ENCODE results near the gene TFEB.

Gene TFEB

DNA sequence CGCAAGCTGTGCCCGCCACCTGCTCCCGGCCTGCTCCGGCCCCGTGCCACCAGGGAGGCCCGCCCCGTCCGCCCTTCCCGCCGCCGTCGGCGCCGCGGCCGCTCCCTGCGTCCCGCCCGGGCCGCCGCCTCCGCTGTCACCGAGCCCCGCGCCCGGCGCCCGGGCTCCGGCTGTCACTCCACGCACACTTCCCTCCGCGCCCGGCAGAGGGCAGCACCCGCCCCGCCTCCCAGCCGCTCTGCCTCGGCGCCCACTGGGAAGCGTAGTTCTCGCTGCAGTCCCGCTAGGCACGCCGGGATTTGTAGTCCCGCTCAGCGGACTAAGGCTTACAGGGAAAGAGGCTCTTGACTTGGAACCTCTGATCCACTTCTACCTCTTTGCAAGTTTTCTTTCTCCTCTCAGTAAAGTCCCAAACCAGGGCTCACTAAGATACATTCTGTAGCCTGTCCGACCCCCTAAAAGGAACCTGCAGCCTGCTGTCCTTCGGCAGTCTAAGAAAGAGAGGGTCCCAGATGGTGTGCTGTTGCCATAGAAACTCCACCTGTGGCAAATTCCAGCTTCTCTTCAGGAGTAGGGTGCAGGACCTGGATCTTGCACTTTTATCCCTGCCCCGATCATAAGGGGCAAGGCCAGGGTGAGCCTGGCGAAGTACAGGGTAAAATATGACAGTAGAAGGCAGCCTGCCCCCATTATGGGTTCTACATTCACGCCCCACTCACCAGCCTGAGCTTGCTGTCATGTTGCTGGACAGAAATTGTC lies at the start of gene TFEB:
TSS of gene TFEB (minus strand) at position 182 of the 759 bp plus-strand sequence. CDS start 44,395 bp downstream, outside the sequence.
- Mint-ChIP-seq H3K4me1 (peaks cover 31% of the 10 kb centered on the region), H3K27ac (no peak within 1 kb of the TSS), H3K4me3 (peak within 1 kb of the TSS; percentile 63), H3K27me3 (no peaks in the 10 kb centered on the region), H3K9me3 (no peaks in the 10 kb centered on the region), H3K36me3 (ENCODE audit: low read depth) (no peaks in the 10 kb centered on the region)
- DNase-seq (peak; percentile 96), ATAC-seq (peak; percentile 70)

DNA sequence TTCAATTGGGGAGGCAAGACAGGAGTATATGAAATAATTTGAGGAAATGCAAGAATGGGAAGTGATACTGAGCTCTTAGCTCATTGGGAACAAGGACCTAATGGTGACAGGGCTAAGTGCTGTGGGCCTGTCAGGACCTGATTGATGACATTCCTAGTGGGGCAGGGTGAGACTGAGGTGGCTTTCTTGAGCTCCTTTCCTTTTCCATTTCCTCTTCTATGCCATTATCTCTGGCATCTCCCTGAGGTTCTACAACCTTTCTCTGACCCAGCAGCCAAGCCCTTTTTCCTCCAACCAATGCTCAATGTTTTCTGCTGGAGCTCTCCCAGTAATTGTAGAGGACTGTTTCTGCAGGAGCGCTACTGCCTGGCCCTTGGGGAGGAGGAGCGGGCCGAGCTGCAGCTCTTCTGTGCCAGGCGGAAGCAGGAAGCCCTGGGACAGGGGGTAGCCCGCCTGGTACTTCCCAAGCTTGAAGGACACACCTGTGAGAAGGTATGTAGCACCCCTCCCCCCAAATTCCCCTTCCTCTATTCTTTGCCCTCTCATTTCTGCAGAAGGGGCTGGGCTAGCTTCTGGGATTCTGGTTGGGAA lies 49.3 kb upstream of the TFEB start:
- Mint-ChIP-seq H3K9me3 (no peaks in the 10 kb centered on the region), H3K4me3 (peak overlapping the region; percentile 21), H3K4me1 (peaks cover 14% of the 10 kb centered on the region), H3K27me3 (peaks cover 11% of the 10 kb centered on the region), H3K27ac (no peak overlapping the region), H3K36me3 (ENCODE audit: low read depth) (peaks cover 19% of the 10 kb centered on the region)
- DNase-seq: no peak
- no peak for ATAC-seq

DNA sequence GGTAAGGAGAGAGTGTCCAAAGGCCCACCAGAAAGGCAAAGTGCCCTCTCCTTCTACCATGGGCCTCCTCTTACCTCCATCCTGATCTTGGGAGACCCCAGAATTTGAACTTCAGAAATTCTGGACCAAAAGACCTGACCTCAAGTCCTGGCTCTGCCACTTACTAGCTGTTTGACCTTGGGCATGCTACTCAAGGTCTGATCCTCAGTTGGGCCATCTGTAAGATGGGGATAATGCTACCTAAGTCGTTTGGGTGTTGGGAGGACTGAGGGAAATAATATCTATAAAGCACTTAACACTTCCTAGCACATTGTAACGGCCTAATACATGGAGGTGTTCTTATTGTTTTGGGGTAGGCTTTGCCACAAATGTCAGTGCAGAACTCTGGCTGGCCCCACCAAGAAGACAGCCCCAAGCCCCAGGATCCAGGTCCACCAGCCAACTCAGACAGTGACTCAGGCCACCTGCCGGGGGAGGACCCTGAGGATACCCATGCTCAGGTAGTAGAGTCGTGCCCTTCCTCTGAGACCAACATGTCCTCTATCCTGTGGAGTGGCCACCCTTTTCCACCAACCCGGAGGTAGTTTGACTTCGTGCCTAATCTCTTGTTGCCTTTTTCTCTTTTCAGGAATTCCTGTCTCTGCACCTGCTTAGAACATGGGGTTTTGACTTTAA lies 47.8 kb upstream of the TFEB start:
- Mint-ChIP-seq H3K27me3 (peaks cover 11% of the 10 kb centered on the region), H3K4me3 (no peak overlapping the region), H3K27ac (no peak overlapping the region), H3K36me3 (ENCODE audit: low read depth) (peaks cover 7% of the 10 kb centered on the region), H3K9me3 (no peaks in the 10 kb centered on the region), H3K4me1 (peaks cover 14% of the 10 kb centered on the region)
- ATAC-seq (no peak), DNase-seq (no peak)

DNA sequence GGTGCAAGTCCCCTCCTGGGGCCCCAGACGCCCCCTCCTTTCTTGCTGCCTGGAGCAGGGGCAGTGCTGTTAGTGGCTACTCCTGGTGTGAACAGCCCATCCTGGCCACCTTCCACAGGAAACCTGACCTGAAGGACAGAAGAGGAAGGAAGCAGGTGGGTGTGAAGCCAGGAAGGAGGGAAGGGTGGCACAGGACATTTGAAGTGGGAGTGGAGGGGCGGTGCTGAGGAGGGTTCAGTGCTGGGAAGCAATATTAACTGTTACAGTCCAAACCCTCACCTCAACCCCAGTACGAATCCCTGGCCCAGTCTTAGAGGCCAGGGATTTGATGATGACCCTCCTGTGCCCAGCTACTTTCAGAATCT lies 45.9 kb upstream of the TFEB start:
- Mint-ChIP-seq H3K4me3 (peak overlapping the region; percentile 70), H3K9me3 (no peaks in the 10 kb centered on the region), H3K36me3 (ENCODE audit: low read depth) (no peaks in the 10 kb centered on the region), H3K27ac (no peak overlapping the region), H3K4me1 (peaks cover 14% of the 10 kb centered on the region), H3K27me3 (peaks cover 11% of the 10 kb centered on the region)
- ATAC-seq (no peak), DNase-seq (no peak)

DNA sequence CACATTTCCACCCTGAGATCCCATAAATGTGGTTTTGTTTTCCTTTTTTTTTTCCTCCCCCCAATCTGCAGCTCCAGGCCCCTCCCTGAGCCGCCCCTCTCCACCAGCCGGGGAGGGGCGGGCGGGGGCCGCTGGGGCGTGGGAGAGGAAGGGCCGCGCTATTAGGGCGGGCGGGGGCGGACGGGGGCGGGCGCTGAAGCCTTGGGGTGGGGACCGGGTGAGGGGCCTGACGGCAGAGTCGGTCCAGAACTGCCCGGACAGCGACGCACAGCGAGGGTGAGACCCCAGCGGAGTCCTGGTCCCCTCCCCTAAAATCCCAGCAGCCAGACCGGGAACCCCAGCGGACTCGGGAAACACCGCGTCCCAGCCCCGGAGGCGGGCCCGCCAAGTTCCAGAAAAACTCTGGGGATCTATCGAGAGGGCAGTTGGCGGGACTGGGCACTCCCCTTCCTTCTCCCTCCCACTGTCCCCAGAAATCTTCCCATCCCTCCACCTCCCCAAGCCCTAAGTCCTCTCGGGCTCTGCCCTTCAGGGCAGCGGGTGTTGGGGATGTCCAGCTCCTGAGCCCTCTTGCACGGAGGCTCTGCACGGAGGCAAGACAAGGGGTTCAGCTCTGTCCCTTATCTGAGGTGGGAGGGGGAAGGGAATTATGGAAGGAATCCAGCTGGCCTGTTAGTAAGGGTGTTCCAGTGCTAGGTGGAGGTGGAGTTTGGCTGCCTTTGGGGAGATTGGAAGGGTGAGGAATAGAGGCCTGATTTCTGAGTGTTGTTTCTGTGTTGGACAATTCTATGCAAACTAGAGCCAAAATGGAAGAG lies 45.4 kb upstream of the TFEB start, which contains the start of gene PRICKLE4:
TSS of gene PRICKLE4 (plus strand) at position 232 of the 815 bp plus-strand sequence. CDS start 2,692 bp downstream, outside the sequence.
- H3K9me3 Mint-ChIP-seq: no peaks in the 10 kb centered on the region
- H3K27ac Mint-ChIP-seq: peak within 1 kb of the TSS; percentile 70
- peaks cover 14% of the 10 kb centered on the region for H3K4me1 Mint-ChIP-seq
- H3K27me3 Mint-ChIP-seq: peaks cover 11% of the 10 kb centered on the region
- peak within 1 kb of the TSS; percentile 85 for H3K4me3 Mint-ChIP-seq
- no peaks in the 10 kb centered on the region for H3K36me3 Mint-ChIP-seq (ENCODE audit: low read depth)
- DNase-seq (peak; percentile 10), ATAC-seq (no peak)

DNA sequence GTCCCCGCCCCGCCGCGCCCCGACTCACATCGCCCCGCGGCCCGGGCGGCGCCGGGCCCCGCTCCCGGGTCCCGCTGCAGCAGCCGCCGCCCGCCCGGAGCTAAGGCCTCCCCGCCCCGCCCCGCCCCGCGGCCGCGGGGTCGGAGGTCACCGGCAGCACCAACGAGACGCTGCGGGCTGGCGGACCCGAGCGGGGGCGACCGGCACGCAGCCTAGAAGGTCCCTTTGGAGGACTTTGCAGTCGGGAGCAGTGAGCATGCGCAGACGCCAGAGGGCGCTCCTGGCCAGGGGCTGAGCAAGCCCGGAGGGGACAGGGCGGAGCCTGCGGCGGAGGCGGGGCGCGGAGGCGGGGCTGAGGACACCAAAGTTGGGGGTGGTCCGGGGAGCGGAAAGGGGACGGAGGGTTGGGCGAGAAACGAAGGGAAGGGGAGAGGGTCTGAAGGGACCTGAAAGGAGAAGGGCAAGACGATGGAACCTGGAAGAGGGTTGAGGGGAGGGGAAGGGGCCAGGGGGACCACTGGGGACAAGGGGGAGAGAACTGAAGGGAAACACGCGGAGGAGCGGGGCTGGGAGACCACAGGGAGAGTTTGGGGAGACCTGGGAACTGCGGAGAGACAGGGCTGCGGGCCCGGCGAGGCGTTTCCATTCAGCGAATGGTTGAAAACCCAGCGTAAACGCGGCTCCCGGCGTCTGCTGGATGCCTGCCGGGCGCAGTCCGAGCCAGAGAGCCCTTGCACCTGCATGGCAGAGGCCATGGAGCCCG lies 44.6 kb upstream of the TFEB start, which contains the start of gene FRS3:
TSS of gene FRS3 (minus strand) at position 113 of the 763 bp plus-strand sequence. CDS start 2,913 bp downstream, outside the sequence.
- Mint-ChIP-seq H3K9me3 (no peaks in the 10 kb centered on the region), H3K36me3 (ENCODE audit: low read depth) (no peaks in the 10 kb centered on the region), H3K27me3 (peaks cover 11% of the 10 kb centered on the region), H3K4me3 (peak within 1 kb of the TSS; percentile 87), H3K27ac (peak within 1 kb of the TSS; percentile 70), H3K4me1 (peaks cover 14% of the 10 kb centered on the region)
- ATAC-seq (peak; percentile 92), DNase-seq (peak; percentile 100)

DNA sequence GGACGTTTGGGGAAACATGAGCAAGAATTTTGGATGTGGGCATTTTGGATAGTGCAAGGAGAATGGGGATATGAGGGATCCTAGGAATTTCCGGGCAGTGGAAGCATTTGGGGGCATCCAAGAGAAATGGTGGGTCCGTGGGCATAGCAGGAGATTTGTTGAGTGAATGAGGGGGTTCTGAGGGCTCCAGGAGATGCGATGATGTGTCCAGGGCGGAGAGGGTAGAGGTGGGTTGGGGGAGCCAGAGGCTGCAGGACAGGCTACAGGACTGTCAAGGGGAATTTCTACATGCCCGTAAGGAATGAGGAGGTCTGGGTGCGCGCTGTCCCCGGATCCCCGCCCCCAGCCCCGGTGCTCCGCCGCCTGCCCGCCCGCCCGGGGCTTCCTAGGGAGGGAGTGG lies 43.9 kb upstream of the TFEB start:
- DNase-seq: no peak
- Mint-ChIP-seq H3K27me3 (peaks cover 11% of the 10 kb centered on the region), H3K27ac (peak overlapping the region; percentile 23), H3K9me3 (no peaks in the 10 kb centered on the region), H3K4me1 (peaks cover 14% of the 10 kb centered on the region), H3K4me3 (peak overlapping the region; percentile 87), H3K36me3 (ENCODE audit: low read depth) (no peaks in the 10 kb centered on the region)
- no peak for ATAC-seq

DNA sequence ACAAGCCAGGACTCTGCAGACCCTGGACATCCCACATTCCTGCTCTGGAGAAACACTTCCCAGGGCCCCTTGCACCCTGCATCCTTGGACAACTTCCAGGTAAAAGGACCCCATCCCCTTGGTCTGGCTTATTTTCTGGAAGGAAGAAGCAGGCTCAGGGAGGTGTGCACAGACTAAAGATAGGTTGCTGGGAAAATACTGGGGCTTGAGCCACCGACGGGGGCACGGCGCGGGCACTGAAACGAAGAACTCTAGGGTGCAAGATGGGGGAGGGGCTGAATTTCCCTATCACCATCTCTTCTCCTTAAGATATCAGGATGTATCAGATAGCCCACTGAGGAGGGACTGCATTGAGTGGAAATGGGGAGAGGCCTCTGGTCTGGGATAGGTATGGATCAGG lies 43.5 kb upstream of the TFEB start:
- ATAC-seq: no peak
- H3K27ac Mint-ChIP-seq: peak overlapping the region; percentile 23
- peaks cover 11% of the 10 kb centered on the region for H3K27me3 Mint-ChIP-seq
- H3K4me3 Mint-ChIP-seq: peak overlapping the region; percentile 87
- peaks cover 14% of the 10 kb centered on the region for H3K4me1 Mint-ChIP-seq
- DNase-seq: no peak
- H3K9me3 Mint-ChIP-seq: no peaks in the 10 kb centered on the region
- no peaks in the 10 kb centered on the region for H3K36me3 Mint-ChIP-seq (ENCODE audit: low read depth)

DNA sequence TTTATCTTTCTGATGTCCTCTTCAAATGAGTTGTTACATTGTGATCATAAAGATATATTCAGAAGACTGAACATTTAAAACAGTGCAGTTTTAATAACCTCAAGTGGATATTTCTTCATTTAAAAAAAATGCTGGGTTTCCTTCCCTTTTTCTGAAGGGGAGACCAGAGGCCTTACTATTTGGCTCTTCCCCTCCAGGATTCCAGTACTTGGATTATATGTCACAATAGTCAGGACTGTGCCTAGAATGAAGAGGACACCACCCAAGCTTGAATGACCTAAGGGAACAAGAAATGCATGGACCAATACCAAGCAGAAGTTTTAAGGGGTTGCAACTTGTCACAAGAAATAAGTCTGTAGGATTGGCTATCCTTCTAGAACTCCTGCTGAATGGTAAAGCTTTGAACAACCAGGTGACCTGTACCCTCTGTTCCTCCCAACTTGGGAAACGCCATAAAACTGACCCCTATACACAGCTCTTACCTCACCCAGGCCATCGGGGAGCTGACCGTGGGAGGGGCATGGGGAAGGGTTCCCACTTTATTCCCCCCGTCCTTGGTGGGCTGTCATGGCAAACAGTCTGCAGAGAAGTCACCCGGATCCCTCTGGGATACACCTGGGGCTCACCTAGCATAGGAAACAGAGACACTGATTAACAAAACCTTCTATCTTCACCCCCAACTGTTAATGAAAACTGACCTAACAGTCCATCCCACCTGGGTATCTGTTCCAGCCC lies 42.3 kb upstream of the TFEB start:
- Mint-ChIP-seq H3K9me3 (no peaks in the 10 kb centered on the region), H3K27ac (no peak overlapping the region), H3K4me1 (peaks cover 14% of the 10 kb centered on the region), H3K27me3 (peaks cover 11% of the 10 kb centered on the region), H3K4me3 (no peak overlapping the region), H3K36me3 (ENCODE audit: low read depth) (peaks cover 2% of the 10 kb centered on the region)
- ATAC-seq: no peak
- DNase-seq: no peak

DNA sequence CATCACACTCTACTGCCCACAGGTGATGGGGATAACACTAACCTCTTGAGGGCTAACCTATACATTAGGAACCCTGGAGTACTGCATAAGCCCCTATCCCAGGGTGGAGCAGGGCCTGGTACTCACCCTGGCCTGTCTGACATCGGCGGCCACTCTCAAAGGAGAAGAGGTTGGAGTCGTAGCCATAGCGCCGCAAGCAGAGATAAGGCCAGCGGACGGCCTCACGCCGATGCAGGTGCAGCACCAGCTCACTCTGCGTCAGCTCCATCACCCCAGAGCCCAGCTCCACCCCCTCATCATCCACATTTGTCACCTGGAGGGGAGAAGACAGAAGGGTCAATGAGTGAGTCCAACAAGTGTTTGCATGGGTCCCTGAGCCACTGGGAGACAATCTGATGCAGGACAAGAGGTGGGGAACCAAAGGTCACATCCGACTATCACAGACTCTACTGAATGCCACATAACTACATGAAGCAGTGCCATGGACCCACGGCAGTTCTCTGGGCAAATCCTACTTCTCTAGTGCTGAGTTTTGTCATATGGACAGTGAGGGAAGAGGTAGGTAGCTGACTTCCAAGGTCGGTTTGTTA lies 40.0 kb upstream of the TFEB start:
- Mint-ChIP-seq H3K27ac (no peak overlapping the region), H3K9me3 (no peaks in the 10 kb centered on the region), H3K36me3 (ENCODE audit: low read depth) (peaks cover 2% of the 10 kb centered on the region), H3K4me3 (no peak overlapping the region), H3K4me1 (peaks cover 9% of the 10 kb centered on the region), H3K27me3 (peaks cover 1% of the 10 kb centered on the region)
- DNase-seq (no peak), ATAC-seq (no peak)

DNA sequence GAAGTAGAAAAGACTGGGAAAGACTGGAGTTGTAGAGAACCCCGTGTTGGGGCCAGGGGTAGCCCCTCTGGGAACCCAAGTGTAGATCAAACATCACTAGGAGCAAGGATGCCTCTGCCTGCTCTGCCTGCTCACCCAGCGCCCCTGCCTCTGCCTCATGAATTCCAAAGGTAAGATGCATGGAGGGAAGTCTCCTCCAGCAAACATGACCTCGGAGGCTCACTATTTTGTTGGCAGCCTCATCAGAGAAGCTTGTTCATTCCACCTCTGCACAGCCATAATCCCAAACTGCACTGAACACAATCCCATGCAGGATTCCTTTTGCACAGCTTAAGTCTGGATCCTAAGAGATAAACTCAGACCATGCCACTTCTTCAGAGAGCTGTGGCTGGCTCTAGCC lies 39.4 kb upstream of the TFEB start:
- H3K27me3 Mint-ChIP-seq: peaks cover under 1% of the 10 kb centered on the region
- no peak overlapping the region for H3K4me3 Mint-ChIP-seq
- peaks cover 9% of the 10 kb centered on the region for H3K4me1 Mint-ChIP-seq
- no peak overlapping the region for H3K27ac Mint-ChIP-seq
- DNase-seq: no peak
- ATAC-seq: no peak
- H3K9me3 Mint-ChIP-seq: no peaks in the 10 kb centered on the region
- H3K36me3 Mint-ChIP-seq (ENCODE audit: low read depth): peaks cover 2% of the 10 kb centered on the region

DNA sequence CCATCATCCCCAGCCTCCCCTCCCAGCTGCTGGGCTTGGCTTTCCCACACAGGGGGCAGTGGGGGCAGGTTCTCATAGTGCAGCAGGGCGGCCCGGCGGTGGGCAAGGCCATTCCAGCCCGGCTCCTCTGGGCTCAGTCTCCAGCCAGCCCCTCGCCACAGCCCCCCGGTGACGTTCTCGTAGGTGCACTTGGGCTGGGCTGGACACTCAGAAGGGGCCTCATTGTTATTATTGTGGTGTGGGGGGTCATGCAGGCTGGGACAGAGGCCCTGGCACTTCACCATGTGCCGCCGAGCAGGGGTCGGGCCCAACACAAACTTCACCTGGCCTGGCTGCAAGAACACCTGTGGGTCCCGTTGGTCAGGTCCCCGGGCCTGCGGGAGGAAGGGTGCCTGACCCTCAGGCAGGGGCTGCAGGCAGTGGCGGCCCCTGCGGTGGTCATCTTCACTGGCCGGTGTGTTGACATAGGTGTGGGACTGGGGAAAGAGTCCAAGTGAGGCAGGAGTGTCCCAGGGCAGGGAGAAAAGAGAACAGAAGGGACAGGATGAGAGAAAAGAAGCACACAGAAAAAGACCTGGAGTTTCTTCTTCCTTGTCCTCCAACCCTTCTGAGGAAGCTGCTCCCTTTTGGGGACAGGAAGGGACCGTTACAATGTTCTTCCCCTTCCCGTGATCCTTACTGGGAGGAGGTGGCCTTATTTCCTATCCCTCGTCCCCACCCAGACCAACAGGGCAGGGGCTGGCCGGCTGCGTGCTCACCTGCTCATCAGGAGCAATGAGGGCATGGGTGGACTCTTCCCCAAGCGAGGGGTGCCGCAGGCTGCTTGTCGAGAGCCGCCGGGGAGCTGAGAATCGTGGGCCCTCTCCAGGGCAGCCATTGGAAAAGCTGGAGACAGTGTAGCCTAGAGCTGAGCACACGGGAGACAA lies 35.9 kb upstream of the TFEB start:
- Mint-ChIP-seq H3K4me1 (peaks cover 2% of the 10 kb centered on the region), H3K27ac (no peak overlapping the region), H3K9me3 (no peaks in the 10 kb centered on the region), H3K36me3 (ENCODE audit: low read depth) (peaks cover 2% of the 10 kb centered on the region), H3K27me3 (no peaks in the 10 kb centered on the region), H3K4me3 (no peak overlapping the region)
- ATAC-seq: no peak
- no peak for DNase-seq
